Adipose tissue (tissue), 3 donors: ENCODE results near the gene SPC25. TPM values are rescaled to one million over a fixed set of nuclear protein-coding genes. Genes with fewer than 3 reads are reported as not detected.
"Not testable (repeated sequence)": the region's sequence is repeated elsewhere in the genome, so short reads cannot be mapped to it uniquely, and the experiment has no call there.

Source experiments
- H3K27ac ChIP-seq: one replicate; pipeline ENCODE4 v1.5.1; 2013; ENCODE audit warnings: low read depth, low read length
- whole genome bisulfite sequencing, 3 donors: extraction: QIAGEN DNeasy Blood & Tissue Kit; methylation state at CpG; one replicate each; pipeline ENCODE4 v1.1.7; 2013; 5-methylcytosine and 5-hydroxymethylcytosine counted together
- polyA plus RNA-seq, 3 donors: library from polyadenylated mRNA; stranded (reverse); fragments of 200-250 nt; gene quantifications; one replicate each; pipeline ENCODE4 v1.2.3, GENCODE V29; 2013
- donor health status: healthy with polysubstance abuse.
- donor health status: Bipolar disorder and iron deficiency.
- donor health status: healthy.

The SPC25 gene
- polyA plus RNA-seq: 1 to 10 TPM in 1 of 3 donors, under 1 TPM in 2; 0.07 to 1.1 (median 0.25) TPM

- 1% methylated on average over 38 of the region's 38 CpGs for WGBS, 3 donors
These were observed at the start of gene SPC25 for GRCh38 chr2:168890006-168890782. SPC25 (minus strand) TSS chr2:168890430; CDS start chr2:168889519, 911 bp downstream.

GRCh38 chr2:168939918-168940317 is 49.7 kb upstream of the SPC25 start:
- no peak overlapping the region for H3K27ac ChIP-seq
- WGBS, 3 donors: 83 to 93% (median 93%) methylated on average over 4 of the region's 4 CpGs

More at GRCh38 chr2:168890006-168890782, at the start of gene SPC25:
- H3K27ac ChIP-seq: no peak within 1 kb of the TSS

- 92 to 94% (median 94%) methylated on average over 1 of the region's 1 CpG for WGBS, 3 donors
- H3K27ac ChIP-seq: no peak overlapping the region
These were observed 48.8 kb upstream of the SPC25 start for GRCh38 chr2:168939061-168939460.

GRCh38 chr2:168935810-168936581 is 45.8 kb upstream of the SPC25 start:
- no peak overlapping the region for H3K27ac ChIP-seq
- WGBS, 3 donors: 52 to 80% (median 63%) methylated on average over 14 of the region's 14 CpGs

- WGBS, 3 donors: 81 to 90% (median 87%) methylated on average over 2 of the region's 2 CpGs
- H3K27ac ChIP-seq: no peak overlapping the region
These were observed 44.6 kb upstream of the SPC25 start for GRCh38 chr2:168934826-168935225.

GRCh38 chr2:168932174-168932573 is 41.9 kb upstream of the SPC25 start:
- 91 to 93% (median 93%) methylated on average over 4 of the region's 4 CpGs for WGBS, 3 donors

GRCh38 chr2:168930242-168930641 is 40.0 kb upstream of the SPC25 start:
- 57 to 73% (median 59%) methylated on average over 1 of the region's 1 CpG for WGBS, 3 donors
- H3K27ac ChIP-seq: no peak overlapping the region

More at GRCh38 chr2:168932174-168932573, 41.9 kb upstream of the SPC25 start:
- H3K27ac ChIP-seq: not testable (repeated sequence)

GRCh38 chr2:168929031-168929430 is 38.8 kb upstream of the SPC25 start:
- H3K27ac ChIP-seq: no peak overlapping the region
- 60 to 67% (median 61%) methylated on average over 3 of the region's 3 CpGs for WGBS, 3 donors

GRCh38 chr2:168928113-168928831 is 38.0 kb upstream of the SPC25 start:
- no peak overlapping the region for H3K27ac ChIP-seq
- 70 to 95% (median 89%) methylated on average over 3 of the region's 3 CpGs for WGBS, 3 donors

- 71 to 75% (median 71%) methylated on average over 3 of the region's 3 CpGs for whole genome bisulfite sequencing, 3 donors
- H3K27ac ChIP-seq: no peak overlapping the region
These were observed 36.6 kb upstream of the SPC25 start for GRCh38 chr2:168926621-168927386.

- WGBS, 3 donors: 21 to 28% (median 26%) methylated on average over 4 of the region's 4 CpGs
- no peak overlapping the region for H3K27ac ChIP-seq
These were observed 30.4 kb upstream of the SPC25 start for GRCh38 chr2:168920504-168921157.

GRCh38 chr2:168916331-168916675 is 26.1 kb upstream of the SPC25 start:
- 85 to 89% (median 88%) methylated on average over 4 of the region's 4 CpGs for WGBS, 3 donors
- no peak overlapping the region for H3K27ac ChIP-seq

- WGBS, 3 donors: 88 to 96% (median 95%) methylated on average over 3 of the region's 3 CpGs
- no peak overlapping the region for H3K27ac ChIP-seq
These were observed 25.5 kb upstream of the SPC25 start for GRCh38 chr2:168915441-168916330.

GRCh38 chr2:168913495-168913894 is 23.3 kb upstream of the SPC25 start:
- 79 to 85% (median 81%) methylated on average over 4 of the region's 4 CpGs for WGBS, 3 donors
- H3K27ac ChIP-seq: no peak overlapping the region

- 21 to 27% (median 26%) methylated on average over 21 of the region's 21 CpGs for WGBS, 3 donors
- no peak overlapping the region for H3K27ac ChIP-seq
These were observed 22.7 kb upstream of the SPC25 start for GRCh38 chr2:168912901-168913369.

- H3K27ac ChIP-seq: no peak overlapping the region
- WGBS, 3 donors: 48 to 59% (median 52%) methylated on average over 6 of the region's 6 CpGs
These were observed 22.2 kb upstream of the SPC25 start for GRCh38 chr2:168912466-168912865.

- no peak overlapping the region for H3K27ac ChIP-seq
- WGBS, 3 donors: 72 to 82% (median 80%) methylated on average over 5 of the region's 5 CpGs
These were observed 20.1 kb upstream of the SPC25 start for GRCh38 chr2:168910330-168910729.
